OCI-LY1 (cell line): Measurements from ENCODE around the gene IQGAP3.
A peak's percentile ranks its signal among the peaks of the same experiment; 100 is the strongest.

Experiments
- H2AFZ ChIP-seq: fragments of 200-600 bp; sonication (generic), shearing (Covaris generic); 2 replicates; pipeline ENCODE4 v1.6.0; 2014; ENCODE audit warnings: antibody characterized with exemption, mild to moderate bottlenecking, low read length
- H3F3A ChIP-seq: fragments of 200-600 bp; sonication (generic), shearing (Covaris generic); 2 replicates; pipeline ENCODE4 v1.6.0; 2014; ENCODE audit warnings: mild to moderate bottlenecking, antibody characterized with exemption, low read length, moderate library complexity; ENCODE audit not compliant: insufficient read depth
- H3K27ac ChIP-seq: fragments of 200-600 bp; sonication (generic); 2 replicates; pipeline ENCODE4 v1.5.1; 2014; ENCODE audit warnings: low read length, mixed run types, mild to moderate bottlenecking, low read depth; ENCODE audit not compliant: poor library complexity, severe bottlenecking
- H3K27me3 ChIP-seq: fragments of 200-600 bp; sonication (generic); 2 replicates; pipeline ENCODE4 v1.6.0; 2014; ENCODE audit warnings: antibody characterized with exemption, mild to moderate bottlenecking, low read length, moderate library complexity; ENCODE audit not compliant: insufficient read depth
- H3K36me3 ChIP-seq: fragments of 200-600 bp; sonication (generic); 2 replicates; pipeline ENCODE4 v1.6.1; 2014; ENCODE audit warnings: mild to moderate bottlenecking, antibody characterized with exemption, low read length, moderate library complexity, mixed read lengths; ENCODE audit not compliant: insufficient read depth
- H3K4me1 ChIP-seq: fragments of 200-600 bp; sonication (generic); 2 replicates; pipeline ENCODE4 v1.5.1; 2014; ENCODE audit warnings: mild to moderate bottlenecking, low read length, moderate library complexity; ENCODE audit not compliant: insufficient read depth, severe bottlenecking
- H3K4me2 ChIP-seq: fragments of 200-600 bp; sonication (generic), shearing (Covaris generic); 2 replicates; pipeline ENCODE4 v1.6.1; 2014; ENCODE audit warnings: low read length
- H3K4me3 ChIP-seq: fragments of 200-600 bp; sonication (generic); 2 replicates; pipeline ENCODE4 v1.5.1; 2014; ENCODE audit warnings: low read length, low read depth, mild to moderate bottlenecking, mixed read lengths; ENCODE audit not compliant: poor library complexity, severe bottlenecking
- H3K79me2 ChIP-seq: fragments of 200-600 bp; shearing (Covaris generic); 2 replicates; pipeline ENCODE4 v1.6.1; 2016; ENCODE audit warnings: mixed run types, low read length, mixed read lengths; ENCODE audit not compliant: insufficient read depth
- H3K9ac ChIP-seq: fragments of 200-600 bp; sonication (generic), shearing (Covaris generic); 2 replicates; pipeline ENCODE4 v1.6.1; 2014; ENCODE audit warnings: mild to moderate bottlenecking, low read length, mixed read lengths
- H3K9me2 ChIP-seq: fragments of 200-600 bp; sonication (generic), shearing (Covaris generic); 2 replicates; pipeline ENCODE4 v1.6.1; 2014; ENCODE audit warnings: low read depth, mild to moderate bottlenecking, low read length, mixed read lengths
- H3K9me3 ChIP-seq: fragments of 200-600 bp; shearing (Covaris generic); 2 replicates; pipeline ENCODE4 v1.6.1; 2014; ENCODE audit warnings: low read length, mixed read lengths
- H4K20me1 ChIP-seq: fragments of 200-600 bp; sonication (generic), shearing (Covaris generic); 2 replicates; pipeline ENCODE4 v1.6.0; 2016; ENCODE audit warnings: mild to moderate bottlenecking, low read length; ENCODE audit not compliant: insufficient read depth
- CTCF ChIP-seq: fragments of 200-600 bp; sonication (generic), shearing (Covaris generic); IDR thresholded peaks from 2 replicates; pipeline ENCODE4 v1.5.1; 2017; ENCODE audit warnings: mild to moderate bottlenecking, antibody characterized with exemption, low read length, moderate library complexity, mixed read lengths
- EZH2 ChIP-seq: fragments of 200-600 bp; sonication (generic), shearing (Covaris generic); IDR thresholded peaks from 2 replicates; pipeline ENCODE4 v1.8.0; 2017; ENCODE audit warnings: borderline replicate concordance, mixed run types, mild to moderate bottlenecking, antibody characterized with exemption, low read length, moderate library complexity, mixed read lengths

Gene IQGAP3

GRCh38 chr1:156524481-156524869 is 47.9 kb downstream of the IQGAP3 start:
- H3K9ac ChIP-seq, result no peak overlapping the region; the same call in 1 of the 2 replicates

GRCh38 chr1:156523801-156524480 is 48.4 kb downstream of the IQGAP3 start:
- Histone ChIP-seq H3K9me3 (no peaks in the 10 kb centered on the region), H3K9ac (no peak overlapping the region), H2AFZ (peak overlapping the region; percentile 28; the same call in 1 of the 2 replicates), H3K36me3 (no peaks in the 10 kb centered on the region), H3K27me3 (no peaks in the 10 kb centered on the region), H3K9me2 (no peaks in the 10 kb centered on the region), H3K4me2 (peak overlapping the region; percentile 27; the same call in 1 of the 2 replicates), H3K4me3 (no peak overlapping the region), H4K20me1 (no peaks in the 10 kb centered on the region), H3F3A (no peaks in the 10 kb centered on the region), H3K79me2 (no peaks in the 10 kb centered on the region), H3K4me1 (peaks cover 19% of the 10 kb centered on the region), H3K27ac (peak overlapping the region; percentile 6)
- no peak for TF ChIP-seq CTCF
- no peak for TF ChIP-seq EZH2

More at GRCh38 chr1:156524481-156524869, 47.9 kb downstream of the IQGAP3 start:
- no peak for TF ChIP-seq EZH2
- no peak for TF ChIP-seq CTCF
- peak overlapping the region; percentile 27; the same call in 1 of the 2 replicates for H3K4me2 ChIP-seq
- no peaks in the 10 kb centered on the region for H3K9me3 ChIP-seq
- peak overlapping the region; percentile 28; the same call in 1 of the 2 replicates for H2AFZ ChIP-seq
- peaks cover 19% of the 10 kb centered on the region for H3K4me1 ChIP-seq
- no peaks in the 10 kb centered on the region for H3K36me3 ChIP-seq
- H3K27ac ChIP-seq, result peak overlapping the region; percentile 6
- H3K9me2 ChIP-seq, result no peaks in the 10 kb centered on the region
- H3K79me2 ChIP-seq, result no peaks in the 10 kb centered on the region
- no peaks in the 10 kb centered on the region for H4K20me1 ChIP-seq
- H3F3A ChIP-seq, result no peaks in the 10 kb centered on the region
- H3K27me3 ChIP-seq, result no peaks in the 10 kb centered on the region
- H3K4me3 ChIP-seq, result no peak overlapping the region

- Histone ChIP-seq H2AFZ (no peak overlapping the region), H3K9me3 (no peaks in the 10 kb centered on the region), H3K79me2 (no peaks in the 10 kb centered on the region), H3K27ac (no peak overlapping the region), H3K27me3 (no peaks in the 10 kb centered on the region), H3K4me1 (peaks cover 19% of the 10 kb centered on the region), H3K4me2 (no peak overlapping the region), H3K36me3 (no peaks in the 10 kb centered on the region), H3K9me2 (no peaks in the 10 kb centered on the region), H4K20me1 (no peaks in the 10 kb centered on the region), H3F3A (no peaks in the 10 kb centered on the region), H3K9ac (no peak overlapping the region), H3K4me3 (no peak overlapping the region)
- TF ChIP-seq EZH2 (no peak), CTCF (no peak)
These were observed 49.9 kb downstream of the IQGAP3 start for GRCh38 chr1:156522443-156522970.
